Measurements from ENCODE around the gene TRIM26.
"Not testable (repeated sequence)": the region's sequence is repeated elsewhere in the genome, so short reads cannot be mapped to it uniquely, and the experiment has no call there.

Gene TRIM26

GRCh38 chr6:30238178-30238795 lies 25.1 kb upstream of the TRIM26 start:
- Histone ChIP-seq H3K9me3 (ENCODE audit: insufficient read depth, low read length) (no peaks in the 10 kb centered on the region), H3K36me3 (ENCODE audit: insufficient read depth, insufficient read length, low read length) (no peaks in the 10 kb centered on the region), H3K4me3 (ENCODE audit: insufficient read length, low read depth) (no peak overlapping the region), H3K27me3 (ENCODE audit: insufficient read depth, insufficient read length) (no peaks in the 10 kb centered on the region), H3K4me1 (ENCODE audit: insufficient read depth, insufficient read length) (no peaks in the 10 kb centered on the region), H3K9ac (ENCODE audit: insufficient read length, low read depth) (no peak overlapping the region)
- TF ChIP-seq YY1 (IDR thresholded peaks at IDR 0.05; ENCODE audit: insufficient read depth, insufficient read length) (no peak), SUZ12 (IDR thresholded peaks at IDR 0.05; ENCODE audit: extremely low read depth, insufficient read depth, insufficient read length) (no peak)
- DNase-seq (ENCODE audit: low read depth, low spot score), result no peak

GRCh38 chr6:30234356-30234755 lies 21.1 kb upstream of the TRIM26 start:
- H3K9ac ChIP-seq (ENCODE audit: insufficient read length, low read depth), result no peak overlapping the region
- H3K9me3 ChIP-seq (ENCODE audit: insufficient read depth, low read length), result no peaks in the 10 kb centered on the region
- H3K4me3 ChIP-seq (ENCODE audit: insufficient read length, low read depth), result no peak overlapping the region
- DNase-seq (ENCODE audit: low read depth, low spot score), result no peak
- no peaks in the 10 kb centered on the region for H3K36me3 ChIP-seq (ENCODE audit: insufficient read depth, insufficient read length, low read length)
- H3K27me3 ChIP-seq (ENCODE audit: insufficient read depth, insufficient read length), result no peaks in the 10 kb centered on the region
- TF ChIP-seq SUZ12 (IDR thresholded peaks at IDR 0.05; ENCODE audit: extremely low read depth, insufficient read depth, insufficient read length) (no peak), YY1 (IDR thresholded peaks at IDR 0.05; ENCODE audit: insufficient read depth, insufficient read length) (no peak), ZNF274 (IDR thresholded peaks at IDR 0.05; ENCODE audit: low read depth, low read length) (no peak)
- H3K4me1 ChIP-seq (ENCODE audit: insufficient read depth, insufficient read length), result no peaks in the 10 kb centered on the region

GRCh38 chr6:30231067-30231466 lies 17.9 kb upstream of the TRIM26 start:
- no peak for DNase-seq (ENCODE audit: low read depth, low spot score)
- TF ChIP-seq SUZ12 (IDR thresholded peaks at IDR 0.05; ENCODE audit: extremely low read depth, insufficient read depth, insufficient read length) (no peak), ZNF274 (IDR thresholded peaks at IDR 0.05; ENCODE audit: low read depth, low read length) (no peak), YY1 (IDR thresholded peaks at IDR 0.05; ENCODE audit: insufficient read depth, insufficient read length) (no peak)
- Histone ChIP-seq H3K9me3 (ENCODE audit: insufficient read depth, low read length) (no peaks in the 10 kb centered on the region), H3K9ac (ENCODE audit: insufficient read length, low read depth) (no peak overlapping the region), H3K27me3 (ENCODE audit: insufficient read depth, insufficient read length) (no peaks in the 10 kb centered on the region), H3K4me1 (ENCODE audit: insufficient read depth, insufficient read length) (no peaks in the 10 kb centered on the region), H3K36me3 (ENCODE audit: insufficient read depth, insufficient read length, low read length) (no peaks in the 10 kb centered on the region), H3K4me3 (ENCODE audit: insufficient read length, low read depth) (no peak overlapping the region)

DNA sequence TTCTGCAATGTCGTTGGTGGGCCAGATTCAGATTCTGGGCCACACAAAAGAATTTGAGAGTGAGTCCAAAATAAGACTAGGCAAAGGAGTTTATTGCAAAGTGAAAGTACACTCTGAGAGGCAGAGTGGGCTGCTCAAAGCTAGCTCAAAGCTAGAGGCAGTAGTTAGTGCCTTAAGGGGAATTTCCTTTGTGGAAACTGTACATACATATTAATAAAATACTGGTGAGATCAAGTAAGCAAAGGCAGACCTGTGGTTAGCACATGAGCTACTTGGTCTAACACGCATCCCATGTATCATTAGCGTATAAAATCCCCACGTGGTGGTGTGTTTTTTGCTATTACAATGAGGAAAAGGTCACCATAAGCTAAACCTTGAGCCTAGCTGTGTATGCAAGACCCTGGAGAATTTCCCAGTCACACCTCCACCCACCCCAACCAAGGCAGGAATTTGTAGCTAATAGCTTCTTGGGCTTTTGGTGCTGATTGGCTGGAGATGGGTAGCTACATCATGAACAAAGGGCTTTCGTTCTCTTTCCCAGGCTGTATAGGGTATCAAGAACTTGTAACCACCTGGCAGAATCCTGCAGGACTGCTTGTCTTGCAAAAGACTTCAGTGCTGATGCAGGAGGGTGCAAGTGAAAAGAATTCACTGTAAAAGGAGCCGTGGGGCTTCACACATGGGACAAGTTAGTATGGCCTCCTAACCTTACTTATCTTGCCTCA lies 14.7 kb upstream of the TRIM26 start:
- Histone ChIP-seq H3K27me3 (ENCODE audit: insufficient read depth, insufficient read length) (no peaks in the 10 kb centered on the region), H3K4me3 (ENCODE audit: insufficient read length, low read depth) (no peak overlapping the region), H3K4me1 (ENCODE audit: insufficient read depth, insufficient read length) (no peaks in the 10 kb centered on the region), H3K9me3 (ENCODE audit: insufficient read depth, low read length) (peaks cover 13% of the 10 kb centered on the region; the same call in 1 of the 2 replicates), H3K36me3 (ENCODE audit: insufficient read depth, insufficient read length, low read length) (no peaks in the 10 kb centered on the region), H3K9ac (ENCODE audit: insufficient read length, low read depth) (no peak overlapping the region)
- TF ChIP-seq YY1 (IDR thresholded peaks at IDR 0.05; ENCODE audit: insufficient read depth, insufficient read length) (no peak), SUZ12 (IDR thresholded peaks at IDR 0.05; ENCODE audit: extremely low read depth, insufficient read depth, insufficient read length) (no peak), ZNF274 (IDR thresholded peaks at IDR 0.05; ENCODE audit: low read depth, low read length) (no peak)
- no peak for DNase-seq (ENCODE audit: low read depth, low spot score)

GRCh38 chr6:30227242-30227722 lies 14.1 kb upstream of the TRIM26 start:
- DNase-seq (ENCODE audit: low read depth, low spot score), result no peak
- Histone ChIP-seq H3K4me1 (ENCODE audit: insufficient read depth, insufficient read length) (no peaks in the 10 kb centered on the region), H3K27me3 (ENCODE audit: insufficient read depth, insufficient read length) (no peaks in the 10 kb centered on the region), H3K9ac (ENCODE audit: insufficient read length, low read depth) (no peak overlapping the region), H3K9me3 (ENCODE audit: insufficient read depth, low read length) (peaks cover 19% of the 10 kb centered on the region), H3K36me3 (ENCODE audit: insufficient read depth, insufficient read length, low read length) (no peaks in the 10 kb centered on the region), H3K4me3 (ENCODE audit: insufficient read length, low read depth) (no peak overlapping the region)
- TF ChIP-seq YY1 (IDR thresholded peaks at IDR 0.05; ENCODE audit: insufficient read depth, insufficient read length), result no peak
- no peak for TF ChIP-seq ZNF274 (IDR thresholded peaks at IDR 0.05; ENCODE audit: low read depth, low read length)
- TF ChIP-seq SUZ12 (IDR thresholded peaks at IDR 0.05; ENCODE audit: extremely low read depth, insufficient read depth, insufficient read length), result no peak

DNA sequence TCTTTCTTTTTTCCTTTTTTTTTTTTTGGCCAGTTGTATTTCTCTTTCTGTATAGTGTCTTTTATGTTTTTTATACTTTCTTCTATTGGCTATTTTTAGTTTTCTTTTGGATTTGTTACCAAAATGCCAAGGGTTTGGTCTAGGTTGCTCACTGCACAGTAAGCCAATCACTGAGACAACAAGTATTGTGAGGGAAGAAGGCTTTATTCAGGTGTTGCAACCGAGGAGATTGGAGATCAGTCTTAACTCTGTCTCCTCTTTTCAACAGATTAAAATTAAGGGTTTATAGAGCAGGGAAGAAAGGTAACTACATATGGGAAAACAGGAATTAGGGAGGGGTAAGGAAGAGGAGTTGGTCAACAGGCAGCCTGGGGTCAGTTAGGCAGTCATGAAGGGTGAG lies 10.1 kb upstream of the TRIM26 start:
- no peak for TF ChIP-seq SUZ12 (IDR thresholded peaks at IDR 0.05; ENCODE audit: extremely low read depth, insufficient read depth, insufficient read length)
- TF ChIP-seq YY1 (IDR thresholded peaks at IDR 0.05; ENCODE audit: insufficient read depth, insufficient read length), result no peak
- no peak for TF ChIP-seq ZNF274 (IDR thresholded peaks at IDR 0.05; ENCODE audit: low read depth, low read length)
- Histone ChIP-seq H3K27me3 (ENCODE audit: insufficient read depth, insufficient read length) (no peaks in the 10 kb centered on the region), H3K36me3 (ENCODE audit: insufficient read depth, insufficient read length, low read length) (no peaks in the 10 kb centered on the region), H3K4me1 (ENCODE audit: insufficient read depth, insufficient read length) (no peaks in the 10 kb centered on the region), H3K9ac (ENCODE audit: insufficient read length, low read depth) (no peak overlapping the region), H3K9me3 (ENCODE audit: insufficient read depth, low read length) (peaks cover 21% of the 10 kb centered on the region), H3K4me3 (ENCODE audit: insufficient read length, low read depth) (no peak overlapping the region)
- DNase-seq (ENCODE audit: low read depth, low spot score), result no peak

DNA sequence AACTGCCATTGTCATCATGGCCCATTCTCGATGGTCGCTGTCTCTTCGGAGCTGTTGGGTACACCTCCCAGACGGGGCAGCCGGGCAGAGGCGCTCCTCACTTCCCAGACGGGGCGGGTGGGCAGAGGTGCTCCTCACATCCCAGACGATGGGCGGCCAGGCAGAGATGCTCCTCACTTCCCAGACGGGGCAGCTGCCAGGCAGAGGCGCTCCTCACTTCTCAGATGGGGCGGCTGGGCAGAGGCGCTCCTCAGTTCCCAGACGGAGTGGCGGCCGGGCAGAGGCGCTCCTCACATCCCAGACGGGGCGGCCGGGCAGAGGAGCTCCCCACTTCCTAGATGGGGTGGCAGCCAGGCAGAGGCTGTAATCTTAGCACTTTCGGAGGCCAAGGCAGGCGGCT lies 8.8 kb upstream of the TRIM26 start:
- peaks cover 21% of the 10 kb centered on the region for H3K9me3 ChIP-seq (ENCODE audit: insufficient read depth, low read length)
- DNase-seq (ENCODE audit: low read depth, low spot score); H3K27me3 ChIP-seq (ENCODE audit: insufficient read depth, insufficient read length); H3K4me1 ChIP-seq (ENCODE audit: insufficient read depth, insufficient read length); H3K4me3 ChIP-seq (ENCODE audit: insufficient read length, low read depth); H3K36me3 ChIP-seq (ENCODE audit: insufficient read depth, insufficient read length, low read length); H3K9ac ChIP-seq (ENCODE audit: insufficient read length, low read depth): not testable (repeated sequence)

GRCh38 chr6:30221395-30221794 lies 8.2 kb upstream of the TRIM26 start:
- not testable (repeated sequence) for H3K36me3 ChIP-seq (ENCODE audit: insufficient read depth, insufficient read length, low read length); H3K9ac ChIP-seq (ENCODE audit: insufficient read length, low read depth); H3K4me3 ChIP-seq (ENCODE audit: insufficient read length, low read depth); DNase-seq (ENCODE audit: low read depth, low spot score); H3K4me1 ChIP-seq (ENCODE audit: insufficient read depth, insufficient read length); H3K27me3 ChIP-seq (ENCODE audit: insufficient read depth, insufficient read length)
- peaks cover 21% of the 10 kb centered on the region for H3K9me3 ChIP-seq (ENCODE audit: insufficient read depth, low read length)
